ENCODE data around the gene GOLGA6L22.
"Not testable (repeated sequence)": the region's sequence is repeated elsewhere in the genome, so short reads cannot be mapped to it uniquely, and the experiment has no call there.

Gene GOLGA6L22, protein sequence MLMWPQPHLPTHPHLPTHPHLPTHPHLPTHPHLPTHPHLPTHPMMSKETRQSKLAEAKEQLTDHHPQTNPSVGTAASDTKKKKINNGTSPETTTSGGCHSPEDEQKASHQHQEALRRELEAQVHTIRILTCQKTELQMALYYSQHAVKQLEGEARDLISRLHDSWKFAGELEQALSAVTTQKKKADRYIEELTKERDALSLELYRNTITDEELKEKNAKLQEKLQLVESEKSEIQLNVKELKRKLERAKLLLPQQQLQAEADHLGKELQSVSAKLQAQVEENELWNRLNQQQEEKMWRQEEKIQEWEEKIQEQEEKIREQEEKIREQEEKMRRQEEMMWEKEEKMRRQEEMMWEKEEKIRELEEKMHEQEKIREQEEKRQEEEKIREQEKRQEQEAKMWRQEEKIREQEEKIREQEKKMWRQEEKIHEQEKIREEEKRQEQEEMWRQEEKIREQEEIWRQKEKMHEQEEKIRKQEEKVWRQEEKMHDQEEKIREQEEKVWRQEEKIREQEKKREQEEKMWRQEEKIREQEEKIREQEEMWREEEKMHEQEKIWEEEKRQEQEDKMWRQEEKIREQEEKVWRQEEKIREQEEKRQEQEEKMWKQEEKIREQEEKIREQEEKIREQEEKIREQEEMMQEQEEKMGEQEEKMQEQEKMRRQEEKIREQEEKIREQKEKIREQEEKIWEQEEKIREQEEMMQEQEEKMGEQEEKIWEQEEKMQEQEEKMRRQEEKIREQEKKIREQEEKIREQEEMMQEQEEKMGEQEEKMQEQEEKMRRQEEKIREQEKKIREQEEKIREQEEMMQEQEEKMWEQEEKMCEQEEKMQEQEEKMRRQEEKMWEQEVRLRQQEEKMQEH

DNA sequence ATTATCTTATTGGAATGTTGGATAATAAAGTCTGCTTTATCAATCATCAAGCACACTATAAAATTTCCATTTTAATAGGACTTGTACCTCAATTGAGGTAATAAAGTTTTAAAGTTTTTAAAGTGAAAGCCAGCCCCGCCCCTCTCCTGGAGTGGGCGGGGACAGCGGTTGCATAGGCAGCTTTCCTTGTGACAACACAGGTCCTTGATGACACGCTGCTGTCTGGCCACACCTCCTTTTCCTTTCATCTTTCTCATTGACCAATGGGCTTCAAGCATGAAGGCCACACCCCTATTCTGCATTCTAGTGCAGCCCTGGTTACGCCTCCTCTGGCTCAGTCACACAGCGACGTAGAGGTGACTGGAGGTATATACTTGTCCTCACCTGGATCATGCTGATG is at the start of gene GOLGA6L22:
Gene GOLGA6L22 (plus strand): TSS at position 301 of the 400 bp plus-strand sequence. CDS start 91 bp downstream, at position 392.
- DNase-seq (ENCODE audit: low read depth in 3 of 3), result not testable (repeated sequence)

DNA sequence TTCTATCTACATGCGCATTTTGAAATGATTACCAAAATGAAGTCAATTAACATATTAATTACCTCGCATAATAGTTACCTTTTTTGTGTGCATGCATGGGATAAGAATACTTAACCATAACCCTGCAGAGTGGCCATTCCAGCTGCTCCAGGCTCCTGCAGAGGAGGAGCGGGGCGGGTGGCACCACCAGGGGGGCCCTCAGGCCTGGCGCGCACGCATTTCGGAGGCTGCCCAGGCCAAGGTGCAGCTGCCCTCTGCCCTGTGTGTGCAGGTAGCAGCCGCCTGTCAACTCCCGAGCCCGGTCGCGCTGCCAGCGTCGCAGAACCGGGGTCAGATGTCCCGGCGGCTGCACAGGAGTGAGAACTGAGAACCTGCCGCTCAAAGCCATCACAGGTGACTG is 41.4 kb upstream of the GOLGA6L22 start:
- DNase-seq (ENCODE audit: low read depth in 3 of 3), result not testable (repeated sequence)

DNA sequence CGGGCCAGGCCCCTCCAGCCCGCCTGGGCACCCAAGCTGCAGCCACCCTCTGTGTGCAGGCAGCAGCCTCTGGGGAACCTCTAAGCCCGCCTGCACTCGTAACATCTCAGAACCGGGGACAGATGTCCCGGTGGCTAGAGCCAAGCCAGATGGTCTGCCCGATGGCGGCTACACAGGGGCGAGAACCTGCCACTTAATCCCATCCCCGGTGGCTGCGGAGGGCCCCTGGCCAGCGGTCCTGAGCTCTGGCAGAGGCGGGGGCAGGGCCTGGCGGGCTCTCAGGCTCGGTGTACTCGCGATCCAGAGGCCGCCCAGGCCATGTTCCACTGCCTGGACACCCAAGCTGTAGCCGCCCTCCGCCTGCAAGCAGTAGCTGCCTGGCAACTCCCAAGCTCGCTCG is 40.9 kb upstream of the GOLGA6L22 start:
- not testable (repeated sequence) for DNase-seq (ENCODE audit: low read depth in 3 of 3)

DNA sequence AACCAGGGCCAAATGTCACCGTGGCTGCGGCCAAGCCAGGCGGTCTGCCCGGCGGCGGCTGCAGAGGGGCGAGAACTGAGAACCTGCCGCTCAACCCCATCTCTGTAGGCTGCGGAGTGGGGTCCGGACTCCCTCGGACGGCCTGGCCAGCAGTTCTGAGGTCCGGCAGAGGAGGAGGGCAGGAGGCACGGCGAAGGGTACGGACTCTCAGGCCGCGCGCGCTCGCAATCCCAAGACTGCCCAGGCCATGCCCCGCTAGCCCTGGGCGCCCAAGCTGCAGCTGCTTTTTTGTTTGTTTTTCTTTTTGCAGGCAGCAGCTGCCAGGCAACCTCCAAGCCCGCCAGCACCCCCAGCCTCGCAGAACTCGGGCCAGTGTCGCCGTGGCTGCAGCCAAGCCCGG is 40.5 kb upstream of the GOLGA6L22 start:
- not testable (repeated sequence) for DNase-seq (ENCODE audit: low read depth in 3 of 3)

DNA sequence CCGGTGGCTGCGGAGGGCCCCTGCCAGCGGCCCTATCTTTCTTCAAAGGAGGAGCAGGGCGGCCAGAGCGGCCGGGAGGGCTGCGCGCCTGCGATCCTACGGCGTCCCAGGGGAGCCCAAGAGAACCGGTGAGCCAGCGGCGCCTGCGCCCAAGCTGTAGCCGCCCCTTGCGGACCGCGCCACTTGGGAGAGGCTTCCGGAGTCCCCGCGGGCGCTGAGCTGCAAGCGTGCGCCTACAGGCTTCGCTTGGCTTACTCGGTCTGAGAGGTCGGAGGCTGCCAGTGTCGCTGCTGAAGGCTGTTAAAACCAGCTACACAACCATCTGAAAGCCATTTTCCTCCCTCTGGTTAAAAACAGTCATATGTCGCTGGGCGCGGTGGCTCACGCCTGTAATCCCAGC is 40.0 kb upstream of the GOLGA6L22 start:
- DNase-seq (ENCODE audit: low read depth in 3 of 3), result not testable (repeated sequence)

DNA sequence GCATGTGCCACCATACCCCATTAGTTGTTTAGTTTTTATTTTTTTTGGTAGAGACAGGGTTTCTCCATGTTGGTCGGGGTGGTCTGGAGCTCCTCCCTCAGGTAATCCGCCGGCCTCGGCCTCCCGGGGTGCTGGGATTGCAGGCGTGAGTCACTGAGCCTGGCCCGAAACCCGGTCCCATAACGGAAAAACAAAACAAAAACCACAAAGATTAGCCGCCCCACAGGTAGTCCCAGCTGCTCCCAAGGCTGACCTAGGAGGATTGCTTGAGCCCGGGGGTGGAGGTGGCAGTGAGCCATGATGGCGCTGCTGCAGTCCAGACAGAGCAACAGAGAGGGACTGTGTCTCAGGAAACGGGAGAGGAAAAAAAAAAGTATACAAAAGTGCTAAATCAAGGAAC is 38.4 kb upstream of the GOLGA6L22 start:
- DNase-seq (ENCODE audit: low read depth in 3 of 3), result not testable (repeated sequence)

DNA sequence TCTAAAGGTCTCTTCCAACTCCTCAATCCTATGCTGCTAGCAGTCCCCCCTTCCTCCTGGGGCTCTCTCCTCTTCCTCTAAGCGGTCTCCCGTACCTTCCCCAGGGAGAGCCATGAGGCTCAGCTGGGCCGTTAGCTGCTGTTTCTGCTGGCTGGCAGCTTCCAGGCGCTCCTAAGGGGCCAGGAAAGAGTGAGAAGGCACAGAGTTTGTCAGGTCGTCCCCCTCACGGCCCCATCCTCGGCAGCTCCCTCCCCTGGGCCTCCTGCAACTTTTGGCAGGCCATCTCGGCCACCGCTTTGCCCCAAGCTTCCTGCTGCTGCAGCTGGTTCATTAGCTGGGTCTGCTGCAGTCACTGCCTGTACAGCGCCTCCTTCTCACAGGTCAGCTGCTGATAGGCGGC is 29.3 kb upstream of the GOLGA6L22 start:
- not testable (repeated sequence) for DNase-seq (ENCODE audit: low read depth in 3 of 3)

DNA sequence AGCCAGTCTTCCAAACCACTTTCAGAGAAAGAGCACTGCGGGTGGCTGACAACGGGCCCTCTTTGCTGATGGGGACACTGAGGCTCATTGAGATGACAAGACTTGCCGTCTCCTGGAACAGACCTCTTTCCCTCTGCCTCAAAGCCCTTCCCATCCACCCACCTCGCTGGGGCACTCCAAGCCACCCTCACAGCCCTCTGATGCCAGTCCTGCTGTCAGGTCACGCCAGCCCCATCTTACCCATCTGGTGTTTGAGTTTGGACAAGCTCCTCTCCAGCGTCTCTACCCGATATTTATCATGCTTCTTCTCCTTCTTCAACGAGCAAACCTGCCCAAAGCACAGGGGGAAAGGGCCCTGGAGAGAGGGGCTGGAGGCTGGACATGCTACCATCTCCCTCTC is 27.0 kb upstream of the GOLGA6L22 start:
- DNase-seq (ENCODE audit: low read depth in 3 of 3), result not testable (repeated sequence)

DNA sequence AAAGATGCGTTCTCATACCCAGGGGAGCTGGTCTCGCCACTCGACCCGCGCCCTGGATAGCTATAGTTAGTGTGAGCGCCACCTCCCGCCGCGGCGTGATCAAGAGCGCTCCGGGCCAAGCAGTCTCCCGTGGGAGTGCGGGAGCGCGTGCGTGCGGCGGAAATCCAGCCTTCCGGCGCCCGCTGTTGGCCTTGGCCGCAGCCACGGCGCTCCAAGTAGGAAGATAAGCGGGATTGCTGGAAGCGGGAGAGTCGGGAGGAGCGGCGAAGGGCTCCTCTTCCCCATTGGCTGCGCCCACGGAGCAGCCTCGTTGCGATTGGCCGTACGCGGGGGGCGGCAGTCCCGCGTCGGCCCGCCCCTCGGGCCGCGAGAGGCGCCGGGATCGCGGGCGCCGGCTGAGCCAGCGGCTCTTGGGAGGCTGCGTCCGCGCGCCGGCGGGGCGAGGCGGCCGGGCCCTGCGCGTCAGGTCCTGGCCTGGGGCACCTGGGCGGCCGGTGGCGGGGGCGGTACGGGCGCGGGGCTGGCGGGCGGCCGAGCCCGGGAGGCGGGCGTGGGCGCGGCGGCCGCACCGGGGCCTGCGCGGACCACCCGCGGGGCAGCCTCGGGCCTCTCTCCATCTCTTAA is 35.9 kb downstream of the GOLGA6L22 start:
- peak in 2 of 3 experiments; percentile 4 to 8 for DNase-seq (ENCODE audit: low read depth in 3 of 3)

DNA sequence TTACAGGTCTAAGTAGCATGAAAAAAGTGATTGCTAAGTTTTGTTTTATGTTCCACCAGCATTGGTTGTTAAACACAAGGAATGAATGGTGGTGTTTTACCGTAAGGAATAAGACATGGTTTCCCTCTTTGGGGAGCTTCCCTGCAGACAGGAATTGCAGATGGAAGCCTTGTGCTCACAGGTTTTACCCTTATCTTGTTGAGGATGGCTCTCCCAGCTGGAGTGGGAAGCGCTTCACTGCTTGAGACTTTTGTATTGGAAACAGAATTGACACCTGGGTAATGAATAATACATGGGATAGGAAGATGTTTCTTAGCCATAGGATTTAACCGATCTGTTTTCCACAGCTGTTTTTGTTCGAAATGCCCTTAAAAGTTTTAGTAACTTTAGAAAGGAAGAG is 38.5 kb downstream of the GOLGA6L22 start:
- DNase-seq (ENCODE audit: low read depth in 3 of 3), result not testable (repeated sequence)

DNA sequence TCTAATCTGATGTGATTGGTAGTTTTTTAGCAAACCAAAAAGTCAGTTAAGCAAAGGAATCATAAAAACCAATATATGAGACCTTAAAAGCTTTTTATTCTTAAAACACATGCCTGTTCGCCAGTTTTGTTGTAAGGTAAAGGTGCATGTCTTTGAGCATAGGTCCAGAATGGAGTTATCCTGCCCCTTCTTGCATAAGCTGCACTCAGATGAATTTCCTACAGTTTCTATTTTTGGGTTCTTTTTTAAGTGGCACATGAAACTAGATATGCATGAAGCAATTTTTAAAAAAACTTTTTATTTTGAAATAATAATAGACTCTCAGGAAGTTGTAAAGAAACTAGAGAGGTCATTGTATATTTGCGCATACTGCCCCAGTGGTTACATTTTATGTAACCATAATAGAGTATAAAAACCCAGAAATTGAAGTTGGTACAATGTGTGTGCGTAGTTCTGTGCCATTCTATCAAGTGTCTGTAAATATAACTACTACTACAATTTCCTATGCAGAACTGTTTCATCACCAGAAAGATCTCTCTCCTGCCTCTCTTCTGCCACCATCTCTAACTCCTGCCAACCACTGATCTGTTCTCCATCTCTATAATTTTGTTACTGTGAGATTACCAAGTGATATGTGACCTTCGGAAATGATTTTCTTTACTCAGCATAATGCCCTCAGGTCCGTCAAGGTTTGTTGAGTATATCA is 39.7 kb downstream of the GOLGA6L22 start:
- not testable (repeated sequence) for DNase-seq (ENCODE audit: low read depth in 3 of 3)

DNA sequence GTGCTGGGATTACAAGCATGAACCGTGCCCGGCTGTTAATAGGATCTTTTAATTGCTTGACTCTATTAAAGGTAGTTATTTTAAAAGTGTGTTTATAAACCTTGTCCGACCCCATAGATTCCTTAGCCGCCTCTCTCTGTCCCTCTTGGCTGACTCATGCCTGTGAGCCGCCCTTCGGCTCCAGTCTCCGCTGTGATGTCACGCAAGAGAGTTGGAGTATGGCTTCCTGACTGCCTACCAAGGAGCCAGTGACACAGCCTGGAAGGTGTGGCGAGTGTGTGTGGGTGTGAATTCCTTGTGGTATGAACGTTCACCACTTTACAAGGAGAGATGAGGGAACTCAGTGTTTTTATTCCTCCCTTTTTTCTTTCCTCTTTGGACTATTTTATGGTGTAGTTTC is 43.6 kb downstream of the GOLGA6L22 start:
- DNase-seq (ENCODE audit: low read depth in 3 of 3), result not testable (repeated sequence)

DNA sequence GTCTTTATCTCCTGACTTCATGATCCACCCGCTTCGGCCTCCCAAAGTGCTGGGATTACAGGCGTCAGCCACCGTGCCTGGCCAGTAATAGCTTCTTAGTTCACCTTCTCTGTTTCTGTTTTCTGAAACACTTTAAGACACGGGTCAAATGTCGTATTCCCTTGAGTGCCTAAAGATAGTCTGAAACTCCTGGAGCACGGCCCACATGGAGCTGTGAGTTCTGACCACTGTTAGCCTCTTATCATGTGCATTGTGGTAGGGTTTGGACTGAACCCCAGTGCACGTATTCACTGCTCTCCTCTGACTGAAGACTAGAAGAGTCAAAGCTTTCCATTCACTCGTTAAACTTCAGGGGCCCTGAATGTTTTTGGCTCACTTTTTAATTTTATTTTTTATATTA is 48.3 kb downstream of the GOLGA6L22 start:
- not testable (repeated sequence) for DNase-seq (ENCODE audit: low read depth in 3 of 3)

DNA sequence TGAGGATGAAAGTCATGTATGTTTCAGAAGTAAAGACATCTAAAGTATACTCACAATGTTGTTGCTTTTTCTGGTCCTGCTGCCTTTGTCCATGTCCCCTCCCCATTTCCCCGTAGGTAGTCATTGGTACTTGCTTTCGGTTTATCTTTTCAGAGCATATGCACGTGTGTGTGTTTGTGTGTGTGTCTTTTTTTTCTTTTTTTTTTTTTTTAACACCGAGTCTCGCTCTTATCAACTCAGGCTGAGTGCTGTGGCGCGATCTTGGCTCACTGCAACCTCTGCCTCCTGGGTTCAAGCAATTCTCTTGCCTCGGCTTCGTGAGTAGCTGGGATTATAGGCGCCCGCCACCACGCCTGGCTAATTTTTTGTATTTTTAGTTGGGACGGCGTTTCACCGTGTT is 57.4 kb downstream of the GOLGA6L22 start:
- not testable (repeated sequence) for DNase-seq (ENCODE audit: low read depth in 3 of 3)
